ENCODE measurements around the gene NEB. TPM values are rescaled to one million over a fixed set of nuclear protein-coding genes. Genes with fewer than 3 reads are reported as not detected.

The NEB gene
- total RNA-seq, 1 donor from 2014 or later = 1.0 TPM

- Mint-ChIP-seq H3K4me3 (ENCODE audit: unreplicated experiment) (no peak overlapping the region), H3K9me3 (ENCODE audit: low read depth) (no peaks in the 10 kb centered on the region), H3K27me3 (ENCODE audit: low read depth) (no peaks in the 10 kb centered on the region), H3K36me3 (ENCODE audit: low read depth) (no peaks in the 10 kb centered on the region), H3K4me1 (ENCODE audit: low read depth) (no peaks in the 10 kb centered on the region), H3K27ac (ENCODE audit: unreplicated experiment) (no peak overlapping the region)
- DNase-seq (ENCODE audit: low spot score) = no peak
- TF ChIP-seq CTCF (IDR thresholded peaks at IDR 0.05) = no peak
These were observed 3.9 kb downstream of the NEB start for GRCh38 chr2:151730262-151730975.

- Mint-ChIP-seq H3K27ac (ENCODE audit: unreplicated experiment) (no peak overlapping the region), H3K9me3 (ENCODE audit: low read depth) (no peaks in the 10 kb centered on the region), H3K36me3 (ENCODE audit: low read depth) (no peaks in the 10 kb centered on the region), H3K4me3 (ENCODE audit: unreplicated experiment) (no peak overlapping the region), H3K27me3 (ENCODE audit: low read depth) (no peaks in the 10 kb centered on the region), H3K4me1 (ENCODE audit: low read depth) (no peaks in the 10 kb centered on the region)
- no peak for TF ChIP-seq CTCF (IDR thresholded peaks at IDR 0.05)
- no peak for DNase-seq (ENCODE audit: low spot score)
These were observed 4.4 kb downstream of the NEB start for GRCh38 chr2:151729837-151730236.

GRCh38 chr2:151729415-151729811 lies 4.9 kb downstream of the NEB start:
- DNase-seq (ENCODE audit: low spot score) = no peak
- Mint-ChIP-seq H3K4me3 (ENCODE audit: unreplicated experiment) (no peak overlapping the region), H3K4me1 (ENCODE audit: low read depth) (no peaks in the 10 kb centered on the region), H3K27ac (ENCODE audit: unreplicated experiment) (no peak overlapping the region), H3K27me3 (ENCODE audit: low read depth) (no peaks in the 10 kb centered on the region), H3K36me3 (ENCODE audit: low read depth) (no peaks in the 10 kb centered on the region), H3K9me3 (ENCODE audit: low read depth) (no peaks in the 10 kb centered on the region)
- no peak for TF ChIP-seq CTCF (IDR thresholded peaks at IDR 0.05)

GRCh38 chr2:151728804-151729414 lies 5.4 kb downstream of the NEB start:
- peaks cover 3% of the 10 kb centered on the region for H3K27me3 Mint-ChIP-seq (ENCODE audit: low read depth)
- peaks cover 1% of the 10 kb centered on the region for H3K36me3 Mint-ChIP-seq (ENCODE audit: low read depth)
- H3K4me1 Mint-ChIP-seq (ENCODE audit: low read depth) = no peaks in the 10 kb centered on the region
- peaks cover 2% of the 10 kb centered on the region for H3K9me3 Mint-ChIP-seq (ENCODE audit: low read depth)
- H3K4me3 Mint-ChIP-seq (ENCODE audit: unreplicated experiment) = no peak overlapping the region
- H3K27ac Mint-ChIP-seq (ENCODE audit: unreplicated experiment) = no peak overlapping the region
- TF ChIP-seq CTCF (IDR thresholded peaks at IDR 0.05) = no peak
- DNase-seq (ENCODE audit: low spot score) = no peak

GRCh38 chr2:151727593-151728552 lies 6.4 kb downstream of the NEB start:
- Mint-ChIP-seq H3K9me3 (ENCODE audit: low read depth) (peaks cover 3% of the 10 kb centered on the region), H3K27me3 (ENCODE audit: low read depth) (peaks cover 3% of the 10 kb centered on the region), H3K27ac (ENCODE audit: unreplicated experiment) (no peak overlapping the region), H3K4me1 (ENCODE audit: low read depth) (no peaks in the 10 kb centered on the region), H3K36me3 (ENCODE audit: low read depth) (peaks cover 5% of the 10 kb centered on the region), H3K4me3 (ENCODE audit: unreplicated experiment) (no peak overlapping the region)
- TF ChIP-seq CTCF (IDR thresholded peaks at IDR 0.05) = no peak
- no peak for DNase-seq (ENCODE audit: low spot score)
